CD14-positive monocyte (primary cell): ENCODE data around the gene SOCS4. TPM values are rescaled to one million over a fixed set of nuclear protein-coding genes. Genes with fewer than 3 reads are reported as not detected.

Experiments
- DNase-seq, 3 donors: peaks; one replicate each; pipeline ENCODE4 v3.0.0-alpha.2; 2011 to 2022
- H2AFZ ChIP-seq: 2 replicates; pipeline ENCODE4 v1.6.0; 2012; ENCODE audit warnings: mild to moderate bottlenecking, low read depth, low read length, inconsistent platforms; ENCODE audit not compliant: insufficient read depth, poor library complexity, severe bottlenecking
- H3K27ac ChIP-seq, 2 donors: 1 replicate in 1 of 2; 2 replicates in 1 of 2; pipeline ENCODE4 v1.5.1; 2012 to 2013; ENCODE audit warnings: low read length in 2 of 2, control low read depth in 1 of 2, inconsistent platforms in 1 of 2, low read depth in 1 of 2, mild to moderate bottlenecking in 1 of 2
- H3K27me3 ChIP-seq, 2 donors: one replicate each; pipeline versions ENCODE4 v1.6.0 to v1.6.1; 2011 to 2013; ENCODE audit warnings: low read length in 2 of 2; ENCODE audit not compliant: control insufficient read depth in 2 of 2, insufficient read depth in 2 of 2
- H3K36me3 ChIP-seq, 2 donors: replicated peaks in 1 of 2; 1 replicate in 1 of 2; 2 replicates in 1 of 2; pipeline versions ENCODE4 v1.5.1 to v1.6.1; 2012 to 2013; ENCODE audit warnings: low read length in 2 of 2, control low read depth in 1 of 2, inconsistent platforms in 1 of 2, mild to moderate bottlenecking in 1 of 2; ENCODE audit not compliant: insufficient read depth in 2 of 2, control insufficient read depth in 1 of 2
- H3K4me1 ChIP-seq, 2 donors: 1 replicate in 1 of 2; 2 replicates in 1 of 2; pipeline versions ENCODE4 v1.5.1 to v1.6.1; 2012 to 2013; ENCODE audit warnings: low read length in 2 of 2, control low read depth in 1 of 2, inconsistent platforms in 1 of 2, mild to moderate bottlenecking in 1 of 2, moderate library complexity in 1 of 2; ENCODE audit not compliant: insufficient read depth in 2 of 2, control insufficient read depth in 1 of 2
- H3K4me2 ChIP-seq: replicated peaks from 2 replicates; pipeline ENCODE3; 2012; ENCODE audit warnings: low read length, moderate library complexity, mild to moderate bottlenecking; ENCODE audit not compliant: poor library complexity, severe bottlenecking; ENCODE audit errors: extremely low read depth
- H3K4me3 ChIP-seq, 3 experiments: fragments of 200-600 bp in 1 of 3; sonication (generic) in 1 of 3; replicated peaks in 1 of 3; 1 replicate in 2 of 3; 2 replicates in 1 of 3; pipeline ENCODE4 v1.5.1; 2011 to 2013; ENCODE audit warnings: low read length in 3 of 3, mild to moderate bottlenecking in 3 of 3, control low read depth in 2 of 3, low read depth in 2 of 3, inconsistent platforms in 1 of 3, moderate library complexity in 1 of 3
- H3K79me2 ChIP-seq: 2 replicates; pipeline ENCODE4 v1.6.0; 2012; ENCODE audit warnings: mild to moderate bottlenecking, control low read depth, inconsistent platforms, low read length, moderate library complexity; ENCODE audit not compliant: insufficient read depth
- H3K9ac ChIP-seq: 2 replicates; pipeline ENCODE4 v1.6.0; 2017; ENCODE audit warnings: low read length, mild to moderate bottlenecking; ENCODE audit not compliant: insufficient read depth, poor library complexity, severe bottlenecking
- H3K9me3 ChIP-seq, 2 donors: replicated peaks in 1 of 2; 1 replicate in 1 of 2; 2 replicates in 1 of 2; pipeline versions ENCODE4 v1.5.1 to v1.6.1; 2012 to 2013; ENCODE audit warnings: low read length in 2 of 2, control low read depth in 1 of 2; ENCODE audit not compliant: control insufficient read depth in 1 of 2, insufficient read depth in 1 of 2
- H4K20me1 ChIP-seq: 2 replicates; pipeline ENCODE4 v1.6.0; 2012; ENCODE audit warnings: mild to moderate bottlenecking, low read length, control low read depth, moderate library complexity; ENCODE audit not compliant: insufficient read depth
- H3K27ac Mint-ChIP-seq, 7 donors: one replicate each; pipeline ENCODE4 v1.8.0; 2020; ENCODE audit warnings: mild to moderate bottlenecking in 7 of 7, mixed read lengths in 7 of 7, moderate library complexity in 6 of 7, inconsistent platforms in 2 of 7
- H3K27me3 Mint-ChIP-seq, 3 donors: one replicate each; pipeline ENCODE4 v1.8.0; 2021 to 2022; ENCODE audit warnings: low read depth in 3 of 3, mild to moderate bottlenecking in 3 of 3, mixed read lengths in 3 of 3, moderate library complexity in 3 of 3, inconsistent platforms in 1 of 3
- H3K36me3 Mint-ChIP-seq, 2 donors: one replicate each; pipeline ENCODE4 v1.8.0; 2020; ENCODE audit warnings: mixed read lengths in 2 of 2, inconsistent platforms in 1 of 2, mild to moderate bottlenecking in 1 of 2
- H3K4me1 Mint-ChIP-seq: one replicate; pipeline ENCODE4 v1.8.0; 2020; ENCODE audit warnings: mild to moderate bottlenecking, mixed read lengths
- H3K4me3 Mint-ChIP-seq, 2 donors: one replicate each; pipeline ENCODE4 v1.8.0; 2020; ENCODE audit warnings: mild to moderate bottlenecking in 2 of 2, mixed read lengths in 2 of 2, moderate library complexity in 1 of 2
- H3K9me3 Mint-ChIP-seq, 7 donors: one replicate each; pipeline ENCODE4 v1.8.0; 2020 to 2022; ENCODE audit warnings: mixed read lengths in 7 of 7, mild to moderate bottlenecking in 6 of 7, moderate library complexity in 6 of 7, inconsistent platforms in 2 of 7
- CTCF ChIP-seq: fragments of 200-600 bp; IDR thresholded peaks from one replicate; pipeline ENCODE4 v1.8.0; 2022; ENCODE audit warnings: antibody characterized with exemption, mild to moderate bottlenecking
- WGBS: methylation state at CpG from one replicate; pipeline ENCODE4 v1.1.5; 2013; ENCODE audit warnings: missing lambda C conversion rate; ENCODE audit not compliant: insufficient coverage; 5-methylcytosine and 5-hydroxymethylcytosine counted together
- intact Hi-C, 2 donors: fragments of 100-400 bp; cut with micrococcal nuclease; formaldehyde crosslinking; loops; one replicate each; pipeline versions ENCODE4 v1.15.0 to v1.15.1; 2023
- polyA plus RNA-seq, 3 donors: library from polyadenylated mRNA; depleted of rRNA in 1 of 3; unstranded in 2 of 3; stranded (reverse) in 1 of 3; fragments of 300-500 nt in 2 of 3; fragments of >200 nt in 1 of 3; fragmentation: Illumina TruSeq in 2 of 3; gene quantifications; 1 replicate in 2 of 3; 2 replicates in 1 of 3; pipeline ENCODE4 v1.2.3, GENCODE V29; 2012 to 2021

SOCS4 gene
- polyA plus RNA-seq, 3 donors, result 2.5 to 5.0 (median 3.0) TPM

GRCh38 chr14:55086938-55087337 lies 59.9 kb downstream of the SOCS4 start:
- H3K36me3 ChIP-seq, result no peaks in the 10 kb centered on the region
- no peaks in the 10 kb centered on the region for H3K9me3 ChIP-seq
- Mint-ChIP-seq H3K4me1 (peaks cover 13% of the 10 kb centered on the region), H3K27ac (no peak overlapping the region), H3K4me3 (no peak overlapping the region), H3K36me3 (no peaks in the 10 kb centered on the region), H3K27me3 (no peaks in the 10 kb centered on the region), H3K9me3 (peaks cover 0 to 4% (median 0%) of the 10 kb centered on the region in 7 donors)
- no peak overlapping the region for H3K4me3 ChIP-seq
- no peaks in the 10 kb centered on the region for H4K20me1 ChIP-seq
- whole genome bisulfite sequencing, result 96% methylated on average over 8 of the region's 9 CpGs
- no peak for TF ChIP-seq CTCF
- no peak overlapping the region for H3K4me2 ChIP-seq
- H3K9ac ChIP-seq, result no peak overlapping the region
- peaks cover 20% of the 10 kb centered on the region in 2 donors for H3K4me1 ChIP-seq
- no peak for DNase-seq
- H3K27ac ChIP-seq, result no peak overlapping the region
- H2AFZ ChIP-seq, result no peak overlapping the region
- intact Hi-C loops, result loop anchor here in 1 of 2 donors (5.0 kb wide), 1 partner anchor 35 kb away; the partner anchor contains the start of gene MAPK1IP1L
- no peaks in the 10 kb centered on the region for H3K27me3 ChIP-seq
- no peaks in the 10 kb centered on the region for H3K79me2 ChIP-seq

- no peak overlapping the region for H3K27ac Mint-ChIP-seq
- DNase-seq, result no peak
- TF ChIP-seq CTCF, result no peak
- H3K36me3 Mint-ChIP-seq, result no peaks in the 10 kb centered on the region
- Histone ChIP-seq H3K27ac (no peak overlapping the region), H2AFZ (no peak overlapping the region), H4K20me1 (no peaks in the 10 kb centered on the region), H3K4me1 (peaks cover 20% of the 10 kb centered on the region in 2 donors), H3K27me3 (no peaks in the 10 kb centered on the region), H3K4me2 (no peak overlapping the region), H3K4me3 (no peak overlapping the region), H3K9ac (no peak overlapping the region), H3K36me3 (no peaks in the 10 kb centered on the region), H3K9me3 (no peaks in the 10 kb centered on the region), H3K79me2 (no peaks in the 10 kb centered on the region)
- H3K4me3 Mint-ChIP-seq, result no peak overlapping the region
- H3K27me3 Mint-ChIP-seq, result no peaks in the 10 kb centered on the region
- peaks cover 13% of the 10 kb centered on the region for H3K4me1 Mint-ChIP-seq
- H3K9me3 Mint-ChIP-seq, result peaks cover 0 to 4% (median 0%) of the 10 kb centered on the region in 7 donors
- intact Hi-C loops, result loop anchor here in 1 of 2 donors (2.0 to 5.0 kb wide), 2 partner anchors 36 to 72 kb away; partner anchors contain the start of gene MAPK1IP1L
Observed at GRCh38 chr14:55088356-55088755, 61.3 kb downstream of the SOCS4 start.
